ENCODE results near the gene METRN. TPM values are rescaled to one million over a fixed set of nuclear protein-coding genes. Genes with fewer than 3 reads are reported as not detected.

METRN gene
- total RNA-seq, 1 experiment from 2014 or later: 69.5 TPM

GRCh38 chr16:684961-685696, 29.8 kb upstream of the METRN start:
- Mint-ChIP-seq H3K36me3 (ENCODE audit: insufficient read depth, unreplicated experiment) (peaks cover 64% of the 10 kb centered on the region), H3K9me3 (ENCODE audit: unreplicated experiment) (no peaks in the 10 kb centered on the region), H3K27me3 (ENCODE audit: insufficient read depth, unreplicated experiment) (no peaks in the 10 kb centered on the region), H3K4me1 (ENCODE audit: insufficient read depth, unreplicated experiment) (peaks cover 6% of the 10 kb centered on the region), H3K4me3 (ENCODE audit: unreplicated experiment) (peak overlapping the region; percentile 76), H3K27ac (ENCODE audit: low read depth, unreplicated experiment) (peak overlapping the region; percentile 61)
- intact Hi-C loops (cut with micrococcal nuclease): no loop called here
- POLR2A ChIA-PET: interaction anchor here (0.6 to 2.9 kb wide), 11 partner anchors 8 to 92 kb away, joined by 3 to 16 read pairs (median 8); partner anchors contain the start of genes METTL26, RHBDL1 and WDR90
- no TSS peak for BruUV-seq (replicated peaks)
- no peak for DNase-seq (ENCODE audit: unreplicated experiment)
- TF ChIP-seq CTCF (IDR thresholded peaks at IDR 0.05; ENCODE audit: unreplicated experiment): no peak
- CTCF ChIA-PET: interaction anchor here (0.6 to 0.8 kb wide), 3 partner anchors 9 to 83 kb away, joined by 3 read pairs; partner anchors contain the start of gene METRN

- Mint-ChIP-seq H3K4me3 (ENCODE audit: unreplicated experiment) (peak overlapping the region; percentile 76), H3K4me1 (ENCODE audit: insufficient read depth, unreplicated experiment) (peaks cover 6% of the 10 kb centered on the region), H3K27me3 (ENCODE audit: insufficient read depth, unreplicated experiment) (no peaks in the 10 kb centered on the region), H3K9me3 (ENCODE audit: unreplicated experiment) (no peaks in the 10 kb centered on the region), H3K27ac (ENCODE audit: low read depth, unreplicated experiment) (no peak overlapping the region), H3K36me3 (ENCODE audit: insufficient read depth, unreplicated experiment) (peaks cover 70% of the 10 kb centered on the region)
- POLR2A ChIA-PET: interaction anchor here (1.1 to 1.3 kb wide), 5 partner anchors 9 to 34 kb away, joined by 3 to 6 read pairs (median 4); partner anchors contain the start of gene ANTKMT
- BruUV-seq (replicated peaks): no TSS peak
- intact Hi-C loops (cut with micrococcal nuclease): no loop called here
- peak; percentile 57 for TF ChIP-seq CTCF (IDR thresholded peaks at IDR 0.05; ENCODE audit: unreplicated experiment)
- CTCF ChIA-PET: interaction anchor here (0.6 to 1.3 kb wide), 5 partner anchors 10 to 62 kb away, joined by 3 read pairs; no protein-coding TSS in a partner anchor
- DNase-seq (ENCODE audit: unreplicated experiment): peak; percentile 67
Observed at GRCh38 chr16:685967-686366, 29.0 kb upstream of the METRN start.

- no peak for DNase-seq (ENCODE audit: unreplicated experiment)
- H3K4me1 Mint-ChIP-seq (ENCODE audit: insufficient read depth, unreplicated experiment): peaks cover 6% of the 10 kb centered on the region
- no peaks in the 10 kb centered on the region for H3K9me3 Mint-ChIP-seq (ENCODE audit: unreplicated experiment)
- no peak overlapping the region for H3K27ac Mint-ChIP-seq (ENCODE audit: low read depth, unreplicated experiment)
- H3K4me3 Mint-ChIP-seq (ENCODE audit: unreplicated experiment): no peak overlapping the region
- TF ChIP-seq CTCF (IDR thresholded peaks at IDR 0.05; ENCODE audit: unreplicated experiment): no peak
- no peaks in the 10 kb centered on the region for H3K27me3 Mint-ChIP-seq (ENCODE audit: insufficient read depth, unreplicated experiment)
- BruUV-seq (replicated peaks): no TSS peak
- ChIA-PET POLR2A (interaction anchor here (0.5 to 1.3 kb wide), 6 partner anchors 9 to 53 kb away, joined by 3 to 6 read pairs (median 4); partner anchors contain the start of gene ANTKMT), CTCF (interaction anchor here (0.8 to 1.3 kb wide), 7 partner anchors 8 to 63 kb away, joined by 3 to 4 read pairs (median 3); no protein-coding TSS in a partner anchor)
- peaks cover 70% of the 10 kb centered on the region for H3K36me3 Mint-ChIP-seq (ENCODE audit: insufficient read depth, unreplicated experiment)
- intact Hi-C loops (cut with micrococcal nuclease): no loop called here
Observed at GRCh38 chr16:686459-687260, 28.3 kb upstream of the METRN start.

GRCh38 chr16:687499-687898, 27.4 kb upstream of the METRN start:
- no peak for DNase-seq (ENCODE audit: unreplicated experiment)
- POLR2A ChIA-PET: interaction anchor here (0.6 kb wide), 1 partner anchor 98 kb away, joined by 3 read pairs; the partner anchor contains the start of gene RAB40C
- BruUV-seq (replicated peaks): no TSS peak
- H3K4me3 Mint-ChIP-seq (ENCODE audit: unreplicated experiment): no peak overlapping the region
- peaks cover 10% of the 10 kb centered on the region for H3K4me1 Mint-ChIP-seq (ENCODE audit: insufficient read depth, unreplicated experiment)
- H3K9me3 Mint-ChIP-seq (ENCODE audit: unreplicated experiment): no peaks in the 10 kb centered on the region
- TF ChIP-seq CTCF (IDR thresholded peaks at IDR 0.05; ENCODE audit: unreplicated experiment): no peak
- CTCF ChIA-PET: interaction anchor here (0.7 to 1.3 kb wide), 5 partner anchors 8 to 54 kb away, joined by 3 to 4 read pairs (median 3); no protein-coding TSS in a partner anchor
- intact Hi-C loops (cut with micrococcal nuclease): no loop called here
- no peaks in the 10 kb centered on the region for H3K27me3 Mint-ChIP-seq (ENCODE audit: insufficient read depth, unreplicated experiment)
- no peak overlapping the region for H3K27ac Mint-ChIP-seq (ENCODE audit: low read depth, unreplicated experiment)
- H3K36me3 Mint-ChIP-seq (ENCODE audit: insufficient read depth, unreplicated experiment): peaks cover 67% of the 10 kb centered on the region
